HepG2 (cell line): Measurements from ENCODE around the gene LRIG1. TPM values are rescaled to one million over a fixed set of nuclear protein-coding genes. Genes with fewer than 3 reads are reported as not detected.

Experiments used
- ATAC-seq: fragments of 200-7000 bp; cut with Tn5 transposase; 3 replicates; pipeline ENCODE4 v1.9.1; 2020; ENCODE audit warnings: mild to moderate bottlenecking, moderate library complexity
- BruUV-seq: library from RNA; stranded (reverse); fragments of 400-500 nt; replicated peaks from 2 replicates; lab custom pipeline; 2021; lab: Mats Ljungman, UMichigan
- CTCF ChIA-PET: fragments of 300-600 bp; formaldehyde crosslinking; extraction: SDS; loops from one replicate; lab custom pipeline; 2021; ENCODE audit warnings: low total read pairs, inconsistent platforms, low intra/inter-chr PET ratio; lab: Yijun Ruan, JAX
- POLR2A ChIA-PET: fragments of 350-600 bp; sonication (Branson Sonifier 250); formaldehyde crosslinking; loops from one replicate; lab custom pipeline; 2020; ENCODE audit warnings: antibody characterized with exemption, inconsistent platforms; lab: Yijun Ruan, JAX
- DNase-seq: peaks from one replicate; pipeline ENCODE4 v3.0.0-alpha.2; 2015; ENCODE audit warnings: low spot score
- FAIRE-seq: peaks from 3 replicates; lab custom pipeline; 2011; peaks lifted over from hg19 to GRCh38; lab: Jason Lieb, UNC
- H2AFZ ChIP-seq: one replicate; pipeline ENCODE4 v1.6.1; 2011; ENCODE audit warnings: low read length, inconsistent platforms
- H3K27ac ChIP-seq: fragments of 300-600 bp; 3 replicates; pipeline ENCODE4 v1.8.0; 2011; ENCODE audit warnings: mixed run types, mild to moderate bottlenecking, mixed read lengths, low read length, inconsistent platforms; ENCODE audit not compliant: insufficient read depth; ENCODE audit errors: extremely low read length
- H3K27me3 ChIP-seq, 2 experiments: fragments of 200-600 bp in 1 of 2; 2 replicates in 1 of 2; 3 replicates in 1 of 2; pipeline versions ENCODE4 v1.6.0 to v1.8.0; 2011; ENCODE audit warnings: low read length in 2 of 2, mild to moderate bottlenecking in 2 of 2, moderate library complexity in 2 of 2, inconsistent platforms in 1 of 2; ENCODE audit not compliant: insufficient read depth in 2 of 2, control insufficient read depth in 1 of 2
- H3K36me3 ChIP-seq, 2 experiments: fragments of 200-600 bp in 1 of 2; replicated peaks in 1 of 2; 2 replicates in 1 of 2; 3 replicates in 1 of 2; pipeline versions ENCODE4 v1.5.1 to v1.8.0; 2011; ENCODE audit warnings: low read length in 2 of 2, inconsistent platforms in 1 of 2; ENCODE audit not compliant: insufficient read depth in 2 of 2, control insufficient read depth in 1 of 2
- H3K4me1 ChIP-seq: 2 replicates; pipeline ENCODE4 v1.5.1; 2012; ENCODE audit warnings: low read length, inconsistent platforms; ENCODE audit not compliant: insufficient read depth
- H3K4me2 ChIP-seq: 2 replicates; pipeline ENCODE4 v1.6.0; 2011; ENCODE audit warnings: low read depth, low read length, inconsistent platforms
- H3K4me3 ChIP-seq, 3 experiments: fragments of 200-600 bp in 1 of 3; sonication (generic), shearing (Covaris generic) in 1 of 3; replicated peaks in 1 of 3; 2 replicates each; pipeline ENCODE4 v1.5.1; 2011 to 2016; ENCODE audit warnings: low read length in 3 of 3, inconsistent platforms in 2 of 3, low read depth in 2 of 3, mild to moderate bottlenecking in 2 of 3, control low read depth in 1 of 3, mixed read lengths in 1 of 3; ENCODE audit not compliant: insufficient read depth in 1 of 3
- H3K79me2 ChIP-seq: one replicate; pipeline ENCODE4 v1.6.1; 2011; ENCODE audit warnings: low read length, inconsistent platforms; ENCODE audit not compliant: insufficient read depth
- H3K9ac ChIP-seq: 2 replicates; pipeline ENCODE4 v1.6.0; 2011; ENCODE audit warnings: mild to moderate bottlenecking, low read depth, low read length, inconsistent platforms; ENCODE audit not compliant: insufficient read depth
- H3K9me3 ChIP-seq: 2 replicates; pipeline ENCODE4 v1.5.1; 2012; ENCODE audit warnings: mild to moderate bottlenecking, low read length
- H4K20me1 ChIP-seq: 2 replicates; pipeline ENCODE4 v1.6.0; 2011; ENCODE audit warnings: inconsistent platforms, mild to moderate bottlenecking, low read length, moderate library complexity; ENCODE audit not compliant: insufficient read depth
- ARNT2 ChIP-seq: sonication (generic); formaldehyde crosslinking; IDR thresholded peaks from 2 replicates; pipeline ENCODE4 v1.8.0; 2022; ENCODE audit warnings: mild to moderate bottlenecking, low read depth, missing genetic modification reagents, moderate library complexity
- CSRNP1 ChIP-seq: sonication (generic); formaldehyde crosslinking; IDR thresholded peaks from 2 replicates; pipeline ENCODE4 v1.8.1; 2023; ENCODE audit warnings: mild to moderate bottlenecking, missing genetic modification reagents
- HES4 ChIP-seq: sonication (generic); formaldehyde crosslinking; IDR thresholded peaks from 2 replicates; pipeline ENCODE4 v1.9.0; 2021; ENCODE audit warnings: mild to moderate bottlenecking, missing genetic modification reagents, borderline replicate concordance
- IKZF4 ChIP-seq: sonication (generic); formaldehyde crosslinking; IDR thresholded peaks from 2 replicates; pipeline ENCODE4 v1.5.1; 2020; ENCODE audit warnings: borderline replicate concordance, mild to moderate bottlenecking, low read depth, missing genetic modification reagents; ENCODE audit errors: not compliant biosample characterization
- MTA1 ChIP-seq: sonication (generic); formaldehyde crosslinking; IDR thresholded peaks from 2 replicates; pipeline ENCODE4 v1.4.0; 2020; ENCODE audit warnings: missing genetic modification reagents, mild to moderate bottlenecking, borderline replicate concordance
- PHF8 ChIP-seq: sonication (generic); formaldehyde crosslinking; IDR thresholded peaks from 2 replicates; pipeline ENCODE4 v1.5.0; 2020; ENCODE audit warnings: missing genetic modification reagents
- RBM22 ChIP-seq: fragments of 200-400 bp; formaldehyde crosslinking; optimal IDR thresholded peaks from 2 replicates; pipeline ENCODE3; 2017; ENCODE audit warnings: mild to moderate bottlenecking, low read length, moderate library complexity
- RFXANK ChIP-seq: IDR thresholded peaks from 2 replicates; pipeline ENCODE4 v1.6.1; 2016
- ZNF414 ChIP-seq: sonication (generic); formaldehyde crosslinking; IDR thresholded peaks from 2 replicates; pipeline ENCODE4 v1.5.0; 2020; ENCODE audit warnings: missing genetic modification reagents
- ZSCAN9 ChIP-seq: IDR thresholded peaks from 2 replicates; pipeline ENCODE4 v1.6.1; 2016; ENCODE audit warnings: borderline replicate concordance
- ZXDC ChIP-seq: sonication (generic); formaldehyde crosslinking; IDR thresholded peaks from 2 replicates; pipeline ENCODE4 v1.5.0; 2020; ENCODE audit warnings: mild to moderate bottlenecking, missing genetic modification reagents
- WGBS: methylation state at CpG from one replicate; pipeline ENCODE4 v1.1.6; 2017; ENCODE audit warnings: low lambda C conversion rate; 5-methylcytosine and 5-hydroxymethylcytosine counted together
- in situ Hi-C: cut with HindIII; loops from 2 replicates; pipeline ENCODE4 v1.10.0; 2017; ENCODE audit warnings: low pct_unique_long_range_greater_than_20kb; ENCODE audit not compliant: extremely low pct_ligation_motif_present
- intact Hi-C: fragments of 100-400 bp; cut with micrococcal nuclease; formaldehyde crosslinking; loops from one replicate; pipeline ENCODE4 v1.10.0; 2022; ENCODE audit not compliant: unreplicated experiment
- polyA plus RNA-seq, 8 experiments: library from polyadenylated mRNA; depleted of rRNA in 3 of 8; stranded (reverse) in 7 of 8; unstranded in 1 of 8; fragments of >200 nt; fragmentation: Illumina TruSeq in 4 of 8; extraction: Trizol in 4 of 8; gene quantifications; 2 replicates each; pipeline versions ENCODE4 v1.2.1 to v1.2.3, GENCODE V29; 2011 to 2016; ENCODE audit warnings: low read depth in 4 of 8, missing spikeins in 1 of 8, mixed read lengths in 1 of 8; ENCODE audit not compliant: insufficient read depth in 1 of 8
- total RNA-seq, 5 experiments: library from RNA; depleted of rRNA; stranded (reverse); fragments of >200 nt; fragmentation: Illumina TruSeq; extraction: Trizol; gene quantifications; 2 replicates each; pipeline ENCODE4 v1.2.3, GENCODE V29; 2016; ENCODE audit warnings: low read depth in 1 of 5

The LRIG1 gene
- total and polyA plus RNA-seq, 2 of the 13 experiments (the other 11 are each of a cell fraction or from before 2014, with no cell fraction given) = 17.8 to 24.8 TPM

GRCh38 chr3:66390013-66390412, 110.8 kb downstream of the LRIG1 start:
- in situ Hi-C loops = no loop called here
- no peak for DNase-seq
- ChIA-PET POLR2A (no interaction called here), CTCF (no interaction called here)
- no peak overlapping the region for H2AFZ ChIP-seq
- FAIRE-seq = no peak
- ATAC-seq = no peak
- H3K4me1 ChIP-seq = no peaks in the 10 kb centered on the region
- H3K79me2 ChIP-seq = no peaks in the 10 kb centered on the region
- no peaks in the 10 kb centered on the region for H4K20me1 ChIP-seq
- H3K4me2 ChIP-seq = no peak overlapping the region
- peaks cover 24 to 54% of the 10 kb centered on the region in 2 experiments for H3K36me3 ChIP-seq
- no peaks in the 10 kb centered on the region for H3K9me3 ChIP-seq
- no peak overlapping the region for H3K9ac ChIP-seq
- TF ChIP-seq PHF8 (CRISPR knock-in tag) (no peak), HES4 (CRISPR knock-in tag) (no peak), ZSCAN9 (CRISPR knock-in tag) (no peak), RFXANK (no peak)
- TF ChIP-seq, all 625 proteins: peak for 0
- BruUV-seq = no TSS peak
- Histone ChIP-seq H3K27me3 (no peaks in the 10 kb centered on the region), H3K27ac (no peak overlapping the region), H3K4me3 (no peak overlapping the region)
- intact Hi-C loops = no loop called here

GRCh38 chr3:66386925-66387650, 113.7 kb downstream of the LRIG1 start:
- Histone ChIP-seq H3K79me2 (no peaks in the 10 kb centered on the region), H3K27me3 (no peaks in the 10 kb centered on the region), H3K4me2 (no peak overlapping the region), H3K36me3 (peaks cover 27 to 54% of the 10 kb centered on the region in 2 experiments), H4K20me1 (no peaks in the 10 kb centered on the region), H2AFZ (no peak overlapping the region), H3K9me3 (no peaks in the 10 kb centered on the region), H3K4me3 (no peak overlapping the region), H3K27ac (no peak overlapping the region), H3K9ac (no peak overlapping the region), H3K4me1 (no peaks in the 10 kb centered on the region)
- CTCF ChIA-PET = no interaction called here
- TF ChIP-seq IKZF4 (CRISPR knock-in tag) (no peak), ARNT2 (CRISPR knock-in tag) (no peak), MTA1 (CRISPR knock-in tag) (no peak), CSRNP1 (CRISPR knock-in tag) (no peak), RBM22 (peak; percentile 47), ZXDC (no peak), ZNF414 (CRISPR knock-in tag) (no peak)
- in situ Hi-C loops (loop anchor here (10.0 kb wide), 1 partner anchor 112 kb away; no protein-coding TSS in a partner anchor), intact Hi-C loops (no loop called here)
- no TSS peak for BruUV-seq
- ATAC-seq (no peak), DNase-seq (no peak), FAIRE-seq (no peak)
- POLR2A ChIA-PET = no interaction called here
- WGBS = 100% methylated on average over 7 of the region's 7 CpGs
